ENCODE results near the gene BAD.

BAD gene

GRCh38 chr11:64232967-64233315, 51.5 kb downstream of the BAD start:
- DNase-seq (ENCODE audit: insufficient read length, low spot score) = no peak
- TF ChIP-seq CTCF (IDR thresholded peaks at IDR 0.05; ENCODE audit: insufficient read depth, missing control alignments) = no peak
- no peak for FAIRE-seq

GRCh38 chr11:64232182-64232966, 52.1 kb downstream of the BAD start:
- no peak for FAIRE-seq
- TF ChIP-seq CTCF (IDR thresholded peaks at IDR 0.05; ENCODE audit: insufficient read depth, missing control alignments) = no peak

GRCh38 chr11:64231546-64231945, 52.9 kb downstream of the BAD start:
- no peak for TF ChIP-seq CTCF (IDR thresholded peaks at IDR 0.05; ENCODE audit: insufficient read depth, missing control alignments)
- no peak for FAIRE-seq
- DNase-seq (ENCODE audit: insufficient read length, low spot score) = no peak

More at GRCh38 chr11:64232182-64232966, 52.1 kb downstream of the BAD start:
- DNase-seq (ENCODE audit: insufficient read length, low spot score) = no peak

GRCh38 chr11:64230985-64231365, 53.5 kb downstream of the BAD start:
- FAIRE-seq (no peak), DNase-seq (ENCODE audit: insufficient read length, low spot score) (no peak)
- no peak for TF ChIP-seq CTCF (IDR thresholded peaks at IDR 0.05; ENCODE audit: insufficient read depth, missing control alignments)

- FAIRE-seq = no peak
- DNase-seq (ENCODE audit: insufficient read length, low spot score) = peak; percentile 83
These were observed 54.1 kb downstream of the BAD start, which contains the start of gene DNAJC4 for GRCh38 chr11:64230171-64230984. Gene DNAJC4, plus strand, starts transcription at chr11:64230548. Its CDS starts 307 bp downstream, at chr11:64230855.

GRCh38 chr11:64229744-64230170, 54.7 kb downstream of the BAD start:
- TF ChIP-seq CTCF (IDR thresholded peaks at IDR 0.05; ENCODE audit: insufficient read depth, missing control alignments) = no peak
- DNase-seq (ENCODE audit: insufficient read length, low spot score) (no peak), FAIRE-seq (no peak)

More at GRCh38 chr11:64230171-64230984, 54.1 kb downstream of the BAD start, which contains the start of gene DNAJC4:
- TF ChIP-seq CTCF (IDR thresholded peaks at IDR 0.05; ENCODE audit: insufficient read depth, missing control alignments) = no peak
